ENCODE measurements around the gene RXRB. TPM values are rescaled to one million over a fixed set of nuclear protein-coding genes. Genes with fewer than 3 reads are reported as not detected.
A peak's percentile ranks its signal among the peaks of the same experiment; 100 is the strongest.

Gene RXRB
- total and polyA plus RNA-seq, 2 of the 8 experiments (the other 6 are each of a cell fraction or from before 2014, with no cell fraction given), result 13.0 to 18.1 TPM

DNA sequence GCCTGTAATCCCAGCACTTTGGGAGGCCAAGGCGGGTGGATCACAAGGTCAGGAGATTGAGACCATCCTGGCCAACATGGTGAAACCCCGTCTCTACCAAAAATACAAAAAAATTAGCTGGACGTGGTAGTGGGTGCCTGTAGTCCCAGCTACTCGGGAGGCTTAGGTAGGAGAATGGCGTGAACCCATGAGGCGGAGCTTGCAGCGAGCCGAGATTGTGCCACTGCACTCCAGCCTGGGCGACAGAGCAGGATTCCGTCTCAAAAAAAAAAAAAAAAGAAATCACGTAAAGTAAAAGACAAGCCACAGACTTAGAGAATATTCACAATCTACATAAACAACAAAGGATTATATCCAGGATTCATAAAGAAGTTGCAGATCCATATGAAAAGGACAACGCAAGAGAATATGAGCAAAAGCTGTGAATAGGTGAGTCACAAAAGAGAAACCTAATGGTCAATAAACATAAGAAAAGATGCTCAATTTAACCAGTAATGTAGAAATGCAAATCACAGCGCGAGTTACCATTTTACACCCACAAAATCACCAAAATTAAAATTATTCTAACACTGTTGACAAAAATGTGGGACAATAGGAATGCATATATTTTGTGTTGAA is 26.1 kb upstream of the RXRB start (continued):
- TF ChIP-seq, protein P1, sequence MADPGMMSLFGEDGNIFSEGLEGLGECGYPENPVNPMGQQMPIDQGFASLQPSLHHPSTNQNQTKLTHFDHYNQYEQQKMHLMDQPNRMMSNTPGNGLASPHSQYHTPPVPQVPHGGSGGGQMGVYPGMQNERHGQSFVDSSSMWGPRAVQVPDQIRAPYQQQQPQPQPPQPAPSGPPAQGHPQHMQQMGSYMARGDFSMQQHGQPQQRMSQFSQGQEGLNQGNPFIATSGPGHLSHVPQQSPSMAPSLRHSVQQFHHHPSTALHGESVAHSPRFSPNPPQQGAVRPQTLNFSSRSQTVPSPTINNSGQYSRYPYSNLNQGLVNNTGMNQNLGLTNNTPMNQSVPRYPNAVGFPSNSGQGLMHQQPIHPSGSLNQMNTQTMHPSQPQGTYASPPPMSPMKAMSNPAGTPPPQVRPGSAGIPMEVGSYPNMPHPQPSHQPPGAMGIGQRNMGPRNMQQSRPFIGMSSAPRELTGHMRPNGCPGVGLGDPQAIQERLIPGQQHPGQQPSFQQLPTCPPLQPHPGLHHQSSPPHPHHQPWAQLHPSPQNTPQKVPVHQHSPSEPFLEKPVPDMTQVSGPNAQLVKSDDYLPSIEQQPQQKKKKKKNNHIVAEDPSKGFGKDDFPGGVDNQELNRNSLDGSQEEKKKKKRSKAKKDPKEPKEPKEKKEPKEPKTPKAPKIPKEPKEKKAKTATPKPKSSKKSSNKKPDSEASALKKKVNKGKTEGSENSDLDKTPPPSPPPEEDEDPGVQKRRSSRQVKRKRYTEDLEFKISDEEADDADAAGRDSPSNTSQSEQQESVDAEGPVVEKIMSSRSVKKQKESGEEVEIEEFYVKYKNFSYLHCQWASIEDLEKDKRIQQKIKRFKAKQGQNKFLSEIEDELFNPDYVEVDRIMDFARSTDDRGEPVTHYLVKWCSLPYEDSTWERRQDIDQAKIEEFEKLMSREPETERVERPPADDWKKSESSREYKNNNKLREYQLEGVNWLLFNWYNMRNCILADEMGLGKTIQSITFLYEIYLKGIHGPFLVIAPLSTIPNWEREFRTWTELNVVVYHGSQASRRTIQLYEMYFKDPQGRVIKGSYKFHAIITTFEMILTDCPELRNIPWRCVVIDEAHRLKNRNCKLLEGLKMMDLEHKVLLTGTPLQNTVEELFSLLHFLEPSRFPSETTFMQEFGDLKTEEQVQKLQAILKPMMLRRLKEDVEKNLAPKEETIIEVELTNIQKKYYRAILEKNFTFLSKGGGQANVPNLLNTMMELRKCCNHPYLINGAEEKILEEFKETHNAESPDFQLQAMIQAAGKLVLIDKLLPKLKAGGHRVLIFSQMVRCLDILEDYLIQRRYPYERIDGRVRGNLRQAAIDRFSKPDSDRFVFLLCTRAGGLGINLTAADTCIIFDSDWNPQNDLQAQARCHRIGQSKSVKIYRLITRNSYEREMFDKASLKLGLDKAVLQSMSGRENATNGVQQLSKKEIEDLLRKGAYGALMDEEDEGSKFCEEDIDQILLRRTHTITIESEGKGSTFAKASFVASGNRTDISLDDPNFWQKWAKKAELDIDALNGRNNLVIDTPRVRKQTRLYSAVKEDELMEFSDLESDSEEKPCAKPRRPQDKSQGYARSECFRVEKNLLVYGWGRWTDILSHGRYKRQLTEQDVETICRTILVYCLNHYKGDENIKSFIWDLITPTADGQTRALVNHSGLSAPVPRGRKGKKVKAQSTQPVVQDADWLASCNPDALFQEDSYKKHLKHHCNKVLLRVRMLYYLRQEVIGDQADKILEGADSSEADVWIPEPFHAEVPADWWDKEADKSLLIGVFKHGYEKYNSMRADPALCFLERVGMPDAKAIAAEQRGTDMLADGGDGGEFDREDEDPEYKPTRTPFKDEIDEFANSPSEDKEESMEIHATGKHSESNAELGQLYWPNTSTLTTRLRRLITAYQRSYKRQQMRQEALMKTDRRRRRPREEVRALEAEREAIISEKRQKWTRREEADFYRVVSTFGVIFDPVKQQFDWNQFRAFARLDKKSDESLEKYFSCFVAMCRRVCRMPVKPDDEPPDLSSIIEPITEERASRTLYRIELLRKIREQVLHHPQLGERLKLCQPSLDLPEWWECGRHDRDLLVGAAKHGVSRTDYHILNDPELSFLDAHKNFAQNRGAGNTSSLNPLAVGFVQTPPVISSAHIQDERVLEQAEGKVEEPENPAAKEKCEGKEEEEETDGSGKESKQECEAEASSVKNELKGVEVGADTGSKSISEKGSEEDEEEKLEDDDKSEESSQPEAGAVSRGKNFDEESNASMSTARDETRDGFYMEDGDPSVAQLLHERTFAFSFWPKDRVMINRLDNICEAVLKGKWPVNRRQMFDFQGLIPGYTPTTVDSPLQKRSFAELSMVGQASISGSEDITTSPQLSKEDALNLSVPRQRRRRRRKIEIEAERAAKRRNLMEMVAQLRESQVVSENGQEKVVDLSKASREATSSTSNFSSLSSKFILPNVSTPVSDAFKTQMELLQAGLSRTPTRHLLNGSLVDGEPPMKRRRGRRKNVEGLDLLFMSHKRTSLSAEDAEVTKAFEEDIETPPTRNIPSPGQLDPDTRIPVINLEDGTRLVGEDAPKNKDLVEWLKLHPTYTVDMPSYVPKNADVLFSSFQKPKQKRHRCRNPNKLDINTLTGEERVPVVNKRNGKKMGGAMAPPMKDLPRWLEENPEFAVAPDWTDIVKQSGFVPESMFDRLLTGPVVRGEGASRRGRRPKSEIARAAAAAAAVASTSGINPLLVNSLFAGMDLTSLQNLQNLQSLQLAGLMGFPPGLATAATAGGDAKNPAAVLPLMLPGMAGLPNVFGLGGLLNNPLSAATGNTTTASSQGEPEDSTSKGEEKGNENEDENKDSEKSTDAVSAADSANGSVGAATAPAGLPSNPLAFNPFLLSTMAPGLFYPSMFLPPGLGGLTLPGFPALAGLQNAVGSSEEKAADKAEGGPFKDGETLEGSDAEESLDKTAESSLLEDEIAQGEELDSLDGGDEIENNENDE (IDR thresholded peaks at IDR 0.05; ENCODE audit: insufficient replicate concordance, low read length), result peak; percentile 17
- TF ChIP-seq JUND (IDR thresholded peaks at IDR 0.05; ENCODE audit: low read length), result peak; percentile 42; the same call in 1 of the 2 replicates

All from H1 (cell line).